Tibial artery (tissue), 4 donors: ENCODE results near the gene PRDX1.

Experiments
- DNase-seq, 2 donors: peaks; one replicate each; pipeline ENCODE4 v3.0.0-alpha.2; 2019
- H3K27ac ChIP-seq, 2 donors: fragments of 200-600 bp; sonication (generic) in 1 of 2; 1 replicate in 1 of 2; 2 replicates in 1 of 2; pipeline ENCODE4 v1.5.1; 2018 to 2019; ENCODE audit warnings: mild to moderate bottlenecking in 1 of 2
- H3K27me3 ChIP-seq, 2 donors: fragments of 200-600 bp; sonication (generic) in 1 of 2; one replicate each; pipeline versions ENCODE4 v1.5.1 to v1.6.0; 2016 to 2019
- H3K36me3 ChIP-seq, 3 donors: fragments of 200-600 bp; sonication (generic) in 2 of 3; one replicate each; pipeline ENCODE4 v1.5.1; 2016 to 2019; ENCODE audit warnings: mild to moderate bottlenecking in 2 of 3
- H3K4me1 ChIP-seq, 4 donors: fragments of 200-600 bp; sonication (generic) in 2 of 4; 1 replicate in 3 of 4; 2 replicates in 1 of 4; pipeline ENCODE4 v1.5.1; 2016 to 2019
- H3K4me3 ChIP-seq, 2 donors: fragments of 200-600 bp; sonication (generic) in 1 of 2; 1 replicate in 1 of 2; 2 replicates in 1 of 2; pipeline ENCODE4 v1.5.1; 2018 to 2019; ENCODE audit warnings: mild to moderate bottlenecking in 2 of 2
- H3K9me3 ChIP-seq, 3 donors: fragments of 200-600 bp; sonication (generic) in 1 of 3; one replicate each; pipeline ENCODE4 v1.5.1; 2016 to 2019
- intact Hi-C: fragments of 100-400 bp; cut with DNase I; formaldehyde crosslinking; loops from one replicate; pipeline ENCODE4 v1.15.0; 2023; ENCODE audit warnings: low total_unique reads
- TF ChIP-seq, protein P1 (sequence below), 2 experiments: fragments of 200-600 bp in 1 of 2; fragments of 450-650 bp in 1 of 2; IDR thresholded peaks; one replicate each; pipeline ENCODE4 v1.5.1; 2017 to 2019; ENCODE audit warnings: antibody characterized with exemption in 2 of 2, mild to moderate bottlenecking in 1 of 2, moderate library complexity in 1 of 2

PRDX1 gene

DNA sequence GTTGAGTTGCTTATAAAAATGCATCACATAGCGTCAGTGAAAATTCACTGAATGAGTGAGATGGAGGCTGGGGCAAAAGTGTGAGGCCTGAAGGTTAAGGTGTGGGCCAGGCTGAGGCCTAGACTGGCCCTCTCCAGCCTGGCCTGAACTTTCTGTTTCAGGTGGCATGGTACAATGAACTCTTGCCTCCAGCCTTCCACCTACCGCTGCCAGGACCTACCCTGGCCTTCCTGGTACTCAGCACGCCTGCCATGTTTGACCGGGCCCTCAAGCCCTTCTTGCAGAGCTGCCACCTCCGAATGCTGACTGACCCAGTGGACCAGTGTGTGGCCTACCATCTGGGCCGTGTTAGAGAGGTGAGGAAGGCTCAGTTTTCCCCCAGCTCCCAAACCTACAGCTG lies 14.5 kb downstream of the PRDX1 start:
- peaks cover 21 to 47% (median 41%) of the 10 kb centered on the region in 3 donors for H3K36me3 ChIP-seq
- no peak for DNase-seq
- TF ChIP-seq, protein P1, sequence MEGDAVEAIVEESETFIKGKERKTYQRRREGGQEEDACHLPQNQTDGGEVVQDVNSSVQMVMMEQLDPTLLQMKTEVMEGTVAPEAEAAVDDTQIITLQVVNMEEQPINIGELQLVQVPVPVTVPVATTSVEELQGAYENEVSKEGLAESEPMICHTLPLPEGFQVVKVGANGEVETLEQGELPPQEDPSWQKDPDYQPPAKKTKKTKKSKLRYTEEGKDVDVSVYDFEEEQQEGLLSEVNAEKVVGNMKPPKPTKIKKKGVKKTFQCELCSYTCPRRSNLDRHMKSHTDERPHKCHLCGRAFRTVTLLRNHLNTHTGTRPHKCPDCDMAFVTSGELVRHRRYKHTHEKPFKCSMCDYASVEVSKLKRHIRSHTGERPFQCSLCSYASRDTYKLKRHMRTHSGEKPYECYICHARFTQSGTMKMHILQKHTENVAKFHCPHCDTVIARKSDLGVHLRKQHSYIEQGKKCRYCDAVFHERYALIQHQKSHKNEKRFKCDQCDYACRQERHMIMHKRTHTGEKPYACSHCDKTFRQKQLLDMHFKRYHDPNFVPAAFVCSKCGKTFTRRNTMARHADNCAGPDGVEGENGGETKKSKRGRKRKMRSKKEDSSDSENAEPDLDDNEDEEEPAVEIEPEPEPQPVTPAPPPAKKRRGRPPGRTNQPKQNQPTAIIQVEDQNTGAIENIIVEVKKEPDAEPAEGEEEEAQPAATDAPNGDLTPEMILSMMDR (IDR thresholded peaks at IDR 0.05): no peak
- H3K9me3 ChIP-seq: no peaks in the 10 kb centered on the region
- H3K27me3 ChIP-seq: no peaks in the 10 kb centered on the region
- H3K4me3 ChIP-seq: no peak overlapping the region
- H3K27ac ChIP-seq: no peak overlapping the region
- intact Hi-C loops: no loop called here
- H3K4me1 ChIP-seq: no peaks in the 10 kb centered on the region

DNA sequence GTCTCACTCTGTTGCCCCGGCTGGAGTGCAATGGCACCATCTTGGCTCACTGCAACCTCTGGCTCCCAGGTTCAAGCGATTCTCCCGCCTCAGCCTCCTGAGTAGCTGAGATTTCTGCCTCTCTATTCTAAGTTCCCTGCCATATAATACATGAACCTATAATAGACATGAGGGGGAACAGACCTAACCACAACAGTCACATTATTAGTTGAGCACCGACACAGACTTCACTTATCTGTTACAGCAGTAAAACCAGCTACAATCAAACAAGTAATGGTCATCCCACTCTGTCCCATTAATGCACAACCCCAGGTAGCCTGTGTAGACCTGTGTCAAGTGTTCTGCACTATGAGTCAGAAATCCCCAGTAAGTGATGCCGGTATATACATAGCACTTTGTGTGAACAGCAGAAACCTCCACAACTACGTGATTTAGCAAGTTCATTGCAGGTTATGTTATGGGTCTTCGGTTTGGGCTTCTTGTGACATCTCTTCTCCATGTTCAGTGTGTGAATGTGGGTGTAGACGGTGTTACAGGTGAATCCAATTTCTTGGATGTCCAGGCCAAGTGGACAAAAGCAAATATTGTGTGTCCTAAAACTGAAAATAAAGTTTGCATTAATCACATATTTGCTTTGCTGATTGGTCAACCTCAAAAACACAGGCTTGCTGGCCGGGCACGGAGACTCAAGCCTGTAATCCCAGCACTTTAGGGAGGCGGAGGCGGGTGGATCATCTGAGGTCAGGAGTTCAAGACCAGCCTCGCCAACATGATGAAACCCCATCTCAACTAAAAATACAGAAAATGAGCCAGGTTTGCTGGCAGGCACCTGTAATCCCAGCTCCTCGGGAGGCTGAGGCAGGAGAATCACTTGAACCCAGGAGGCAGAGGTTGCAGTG lies 18.0 kb downstream of the PRDX1 start:
- no peaks in the 10 kb centered on the region for H3K27me3 ChIP-seq
- intact Hi-C loops: no loop called here
- no peak overlapping the region for H3K4me3 ChIP-seq
- H3K9me3 ChIP-seq: no peaks in the 10 kb centered on the region
- no peak overlapping the region for H3K27ac ChIP-seq
- H3K4me1 ChIP-seq: peaks cover 0 to 20% (median 13%) of the 10 kb centered on the region in 4 donors
- no peak for DNase-seq
- TF ChIP-seq, protein P1 (IDR thresholded peaks at IDR 0.05): no peak
- H3K36me3 ChIP-seq: peaks cover 0 to 13% (median 6%) of the 10 kb centered on the region in 3 donors

DNA sequence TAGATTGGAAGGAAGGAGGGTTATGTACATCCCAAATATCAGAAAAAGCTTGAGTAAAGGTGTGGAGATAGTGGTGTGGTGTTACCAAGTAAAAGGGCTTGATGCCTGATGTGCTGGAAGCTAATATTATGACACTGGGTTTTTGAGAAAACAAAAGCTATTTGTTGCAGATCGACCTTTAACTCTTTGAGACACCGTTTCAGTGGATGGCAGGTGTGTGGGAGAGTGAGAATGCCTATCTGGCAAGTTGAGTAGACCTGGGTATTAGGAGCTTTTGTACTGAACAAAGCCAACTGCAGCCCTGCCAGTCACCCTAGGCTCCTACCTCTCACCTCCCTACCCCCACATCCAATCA lies 20.2 kb downstream of the PRDX1 start:
- H3K27ac ChIP-seq: no peak overlapping the region
- intact Hi-C loops: no loop called here

DNA sequence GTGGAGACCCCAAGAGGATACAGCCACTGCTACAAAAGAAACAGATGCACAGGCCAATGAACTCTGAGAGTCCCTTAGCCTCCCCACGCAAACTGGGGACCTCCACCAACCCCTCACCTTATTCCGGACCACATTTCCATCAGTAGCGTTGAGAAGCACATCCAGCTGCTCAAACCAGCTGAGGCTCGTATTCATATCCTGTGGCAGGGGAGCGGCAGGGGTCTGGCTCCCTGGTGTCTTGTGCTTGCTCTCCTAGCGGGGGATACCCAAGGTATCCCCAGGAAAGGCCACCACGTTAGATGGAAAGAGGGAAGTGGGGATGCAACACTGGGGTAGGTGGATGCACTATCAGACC lies 22.3 kb downstream of the PRDX1 start:
- no peaks in the 10 kb centered on the region for H3K27me3 ChIP-seq
- DNase-seq: no peak
- H3K4me1 ChIP-seq: peaks cover 0 to 20% (median 13%) of the 10 kb centered on the region in 4 donors
- H3K36me3 ChIP-seq: no peaks in the 10 kb centered on the region
- intact Hi-C loops: loop anchor here (5.0 kb wide), 1 partner anchor 487 kb away; the partner anchor contains the start of genes HECTD3 and UROD
- no peaks in the 10 kb centered on the region for H3K9me3 ChIP-seq
- TF ChIP-seq, protein P1 (IDR thresholded peaks at IDR 0.05): no peak
- H3K4me3 ChIP-seq: peak overlapping the region; percentile 55 to 64
- peak overlapping the region; percentile 66 to 69 for H3K27ac ChIP-seq

More for the DNA sequence above, 20.2 kb downstream of the PRDX1 start:
- no peaks in the 10 kb centered on the region for H3K36me3 ChIP-seq
- TF ChIP-seq, protein P1 (IDR thresholded peaks at IDR 0.05): no peak
- peaks cover 0 to 20% (median 13%) of the 10 kb centered on the region in 4 donors for H3K4me1 ChIP-seq
- no peak overlapping the region for H3K4me3 ChIP-seq
- H3K9me3 ChIP-seq: no peaks in the 10 kb centered on the region
- no peak for DNase-seq
- no peaks in the 10 kb centered on the region for H3K27me3 ChIP-seq

DNA sequence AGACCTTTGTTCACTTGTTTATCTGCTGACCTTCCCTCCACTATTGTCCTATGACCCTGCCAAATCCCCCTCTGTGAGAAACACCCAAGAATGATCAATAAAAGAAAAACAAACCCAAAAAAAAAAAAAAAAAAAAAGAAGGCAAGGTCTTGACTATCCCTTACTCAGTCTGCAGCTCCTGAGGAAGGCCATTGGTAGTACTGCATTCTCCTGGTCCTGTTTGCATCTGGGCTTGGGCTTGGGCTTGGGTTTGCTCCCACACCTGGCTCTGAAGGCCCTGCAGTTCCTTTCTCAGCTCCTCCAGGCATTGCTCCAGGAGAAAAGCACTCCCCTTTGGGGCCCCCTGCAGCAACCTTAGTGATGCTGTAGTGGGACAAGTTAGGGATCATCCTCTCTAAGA lies 23.4 kb downstream of the PRDX1 start:
- no peak for DNase-seq
- Histone ChIP-seq H3K9me3 (no peaks in the 10 kb centered on the region), H3K27me3 (no peaks in the 10 kb centered on the region), H3K4me3 (no peak overlapping the region), H3K36me3 (no peaks in the 10 kb centered on the region), H3K4me1 (peaks cover 0 to 20% (median 13%) of the 10 kb centered on the region in 4 donors), H3K27ac (no peak overlapping the region)
- TF ChIP-seq, protein P1 (IDR thresholded peaks at IDR 0.05): no peak
- intact Hi-C loops: loop anchor here (5.0 kb wide), 1 partner anchor 486 kb away; the partner anchor contains the start of genes HECTD3 and UROD
